Neural progenitor cell (in vitro differentiated cells): ENCODE data around the gene SCIMP.
"Not testable (repeated sequence)": the region's sequence is repeated elsewhere in the genome, so short reads cannot be mapped to it uniquely, and the experiment has no call there.

Experiments used
- CTCF ChIP-seq: fragments of 200-600 bp; sonication (generic); IDR thresholded peaks from 2 replicates; pipeline ENCODE4 v1.5.1; 2017; ENCODE audit warnings: antibody characterized with exemption, mild to moderate bottlenecking
- EZH2phosphoT487 ChIP-seq: fragments of 200-600 bp; sonication (generic); IDR thresholded peaks from 2 replicates; pipeline ENCODE4 v1.6.1; 2017; ENCODE audit warnings: antibody characterized with exemption

- TF ChIP-seq CTCF, EZH2phosphoT487: not testable (repeated sequence)
Observed at GRCh38 chr17:5161793-5162192, 72.9 kb downstream of the SCIMP start.
